D341Med (cell line): ENCODE results near the gene SMAD1.
"Not testable (repeated sequence)": the region's sequence is repeated elsewhere in the genome, so short reads cannot be mapped to it uniquely, and the experiment has no call there.

Experiments used
- DNase-seq: peaks from one replicate; pipeline ENCODE4 v3.0.0; 2012; ENCODE audit warnings: low spot score

SMAD1 gene

GRCh38 chr4:145564540-145564939 is 82.9 kb downstream of the SMAD1 start:
- no peak for DNase-seq

DNA sequence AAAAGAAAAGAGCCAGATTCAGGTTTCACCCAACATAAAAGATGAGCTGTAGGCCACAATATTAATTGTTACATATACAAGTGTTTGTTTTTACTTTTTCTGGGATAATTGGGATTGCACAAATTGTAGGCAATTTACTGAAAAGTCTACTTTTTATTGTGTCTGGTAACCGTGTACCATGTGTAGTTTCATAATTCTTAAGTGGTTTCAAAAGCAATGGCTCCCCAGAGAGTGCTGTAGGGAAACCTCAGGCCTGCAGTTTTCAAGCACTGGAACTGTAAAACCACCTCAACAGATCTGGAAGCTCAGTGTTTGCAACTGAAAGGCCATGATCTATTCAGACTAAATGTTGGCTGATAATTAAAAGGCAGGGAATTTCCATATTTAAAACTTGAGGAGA is 83.7 kb downstream of the SMAD1 start:
- DNase-seq: no peak

GRCh38 chr4:145566086-145566708 is 84.5 kb downstream of the SMAD1 start:
- no peak for DNase-seq

DNA sequence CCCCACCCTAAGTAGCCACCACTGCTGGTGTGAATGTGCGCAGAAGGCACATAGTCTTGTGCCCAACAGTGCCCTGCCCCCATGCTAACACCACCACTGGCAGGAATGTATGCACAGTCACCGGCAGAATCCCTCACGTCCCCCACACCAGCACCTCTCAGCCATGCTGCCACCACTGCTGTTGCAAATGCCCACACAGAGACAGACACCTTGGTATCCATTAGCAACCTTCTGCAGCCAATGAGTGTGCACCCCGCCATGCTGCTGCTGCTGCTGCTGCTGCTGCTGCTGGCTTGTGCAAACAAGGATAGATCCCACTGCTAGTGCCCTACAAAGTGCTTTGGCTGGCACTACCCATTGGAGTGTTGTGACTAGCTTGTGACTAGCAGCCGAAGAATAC is 85.1 kb downstream of the SMAD1 start:
- no peak for DNase-seq

DNA sequence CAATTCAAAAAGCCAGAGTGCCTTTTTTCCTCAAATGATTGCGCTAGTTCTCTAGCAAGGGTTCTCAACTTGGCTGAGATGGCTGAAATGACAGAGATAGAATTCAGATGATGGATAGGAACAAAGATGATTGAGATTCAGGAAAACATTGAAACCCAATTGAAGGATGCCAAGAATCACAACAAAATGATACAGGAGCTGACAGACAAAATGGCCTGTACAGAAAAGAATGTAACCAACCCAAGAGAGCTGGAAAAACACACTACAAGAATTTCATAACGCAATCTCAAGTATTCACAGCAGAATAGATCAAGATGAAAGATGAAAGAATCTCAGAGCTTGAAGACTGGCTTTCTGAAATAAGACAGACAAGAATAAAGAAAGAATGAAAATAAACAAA is 85.9 kb downstream of the SMAD1 start:
- DNase-seq: no peak

DNA sequence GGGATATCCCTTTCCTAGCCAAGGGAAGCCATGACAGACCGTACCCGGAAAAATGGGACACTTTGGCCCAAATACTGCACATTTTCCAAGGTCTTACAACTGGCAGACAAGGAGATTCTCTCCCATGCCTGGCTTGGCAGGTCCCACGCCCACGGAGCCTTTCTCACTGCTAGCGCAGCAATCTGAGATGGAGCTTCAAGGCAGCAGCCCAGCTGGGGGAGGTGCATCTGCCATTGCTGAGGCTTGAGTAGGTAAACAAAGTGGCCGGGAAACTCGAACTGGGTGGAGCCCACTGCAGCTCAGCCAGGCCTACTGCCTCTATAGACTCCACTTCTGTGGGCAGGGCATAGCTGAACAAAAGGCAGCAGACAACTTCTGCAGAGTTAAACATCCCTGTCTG is 92.9 kb downstream of the SMAD1 start:
- DNase-seq: not testable (repeated sequence)

GRCh38 chr4:145580906-145581305 is 99.3 kb downstream of the SMAD1 start:
- DNase-seq: no peak

DNA sequence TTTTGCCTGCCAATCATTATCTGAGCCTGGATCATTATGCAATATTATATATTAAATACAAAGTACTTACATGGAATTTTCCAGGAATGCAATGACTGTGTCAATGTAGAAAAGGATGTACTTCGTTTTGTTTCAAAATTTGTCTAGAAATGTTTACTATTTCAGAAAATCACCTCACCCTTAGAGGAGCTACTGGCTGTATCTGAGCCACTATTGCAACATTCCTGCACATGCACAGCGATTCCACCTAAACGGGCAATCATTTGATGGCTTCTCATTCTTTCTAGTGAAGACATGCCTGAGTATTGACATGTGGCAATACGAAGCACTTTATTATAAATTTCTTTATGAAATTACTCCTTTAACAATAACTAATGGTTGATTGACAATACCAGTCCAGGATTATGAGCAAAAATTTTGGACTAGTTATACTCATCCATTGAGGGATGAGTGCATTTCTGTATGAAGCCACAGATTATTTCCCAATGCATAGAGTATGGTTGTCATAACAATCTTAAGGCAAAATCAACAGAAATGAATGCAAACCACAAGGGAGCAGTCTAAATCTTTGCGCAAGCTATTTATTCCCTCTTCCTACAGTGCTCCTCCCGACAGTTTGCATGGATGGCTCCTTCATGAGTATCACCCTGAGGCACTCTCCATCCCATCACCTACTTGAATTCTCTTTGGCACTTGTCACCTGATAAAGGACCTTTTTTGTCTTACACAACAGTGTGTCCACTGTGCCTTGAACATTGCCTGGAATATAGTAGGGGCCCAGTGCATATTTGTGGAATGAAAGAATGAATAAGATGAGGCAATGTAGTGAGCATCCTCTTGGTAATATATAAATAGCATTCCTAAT is 101.8 kb downstream of the SMAD1 start:
- DNase-seq: no peak

GRCh38 chr4:145587088-145587754 is 105.6 kb downstream of the SMAD1 start:
- no peak for DNase-seq

GRCh38 chr4:145589381-145589780 is 107.7 kb downstream of the SMAD1 start:
- DNase-seq: not testable (repeated sequence)

DNA sequence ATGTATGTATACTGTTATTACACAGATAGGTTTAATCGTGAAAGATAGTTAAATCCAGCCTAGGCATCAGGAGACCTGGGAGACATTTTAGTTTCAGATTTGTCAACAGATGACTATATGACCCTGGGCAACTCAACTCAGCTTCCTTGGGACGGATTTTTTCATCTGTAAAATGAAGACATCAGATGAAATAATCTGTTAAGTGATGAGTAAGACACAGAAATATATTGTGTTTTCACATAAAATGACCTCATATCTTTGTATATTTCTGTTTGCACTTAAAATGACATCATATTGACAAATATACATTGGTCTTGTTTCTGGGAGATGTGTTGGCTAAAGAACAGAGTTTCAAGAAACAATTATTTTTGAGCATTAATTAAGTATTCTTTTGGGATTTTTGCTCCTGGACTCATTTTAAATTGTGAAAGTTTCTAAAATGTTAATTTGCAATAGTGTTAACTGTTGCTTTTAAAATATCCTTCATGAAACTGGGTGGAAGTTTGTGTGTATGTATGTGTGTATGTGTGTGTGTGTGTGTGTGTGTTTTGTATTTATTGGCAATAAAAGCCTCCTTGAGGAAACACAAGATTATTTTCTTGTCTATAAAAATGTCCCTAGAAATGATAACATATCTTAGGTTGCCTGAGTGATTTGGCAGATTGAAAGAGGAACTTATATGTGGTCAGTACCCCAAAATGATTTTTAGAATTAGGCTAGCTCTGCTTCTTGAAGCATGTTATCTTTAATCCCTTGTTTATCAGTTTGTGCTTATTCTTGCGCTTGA is 108.5 kb downstream of the SMAD1 start:
- no peak for DNase-seq

DNA sequence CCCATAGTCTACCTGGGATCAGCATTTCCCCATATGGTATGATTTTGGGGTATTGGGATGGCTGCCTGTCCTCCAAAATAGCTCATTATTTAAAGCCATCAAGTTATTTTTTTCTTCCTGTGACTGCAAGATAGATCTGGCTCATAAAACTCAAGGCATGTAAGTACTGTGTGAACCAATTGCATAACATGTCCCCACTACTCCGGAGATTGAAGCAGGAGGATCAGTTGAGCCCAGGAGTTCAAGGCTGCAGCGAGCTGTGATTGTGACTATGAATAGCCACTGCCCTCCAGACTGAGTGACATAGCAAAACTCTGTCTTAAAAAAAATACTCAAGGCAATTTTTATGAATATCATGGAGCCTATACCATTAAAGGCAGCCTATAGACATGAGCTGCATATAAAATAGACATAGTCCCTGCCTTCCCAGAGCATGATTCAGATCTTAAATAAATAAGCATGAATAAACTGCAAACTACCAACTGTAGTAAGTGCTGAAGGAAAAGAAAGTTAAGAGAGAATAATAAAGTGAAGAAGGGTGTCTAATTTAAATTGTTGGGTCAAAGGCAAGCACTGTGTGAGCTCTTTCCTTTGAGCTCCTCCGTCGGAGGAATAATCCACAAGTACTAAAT is 120.6 kb downstream of the SMAD1 start:
- no peak for DNase-seq

DNA sequence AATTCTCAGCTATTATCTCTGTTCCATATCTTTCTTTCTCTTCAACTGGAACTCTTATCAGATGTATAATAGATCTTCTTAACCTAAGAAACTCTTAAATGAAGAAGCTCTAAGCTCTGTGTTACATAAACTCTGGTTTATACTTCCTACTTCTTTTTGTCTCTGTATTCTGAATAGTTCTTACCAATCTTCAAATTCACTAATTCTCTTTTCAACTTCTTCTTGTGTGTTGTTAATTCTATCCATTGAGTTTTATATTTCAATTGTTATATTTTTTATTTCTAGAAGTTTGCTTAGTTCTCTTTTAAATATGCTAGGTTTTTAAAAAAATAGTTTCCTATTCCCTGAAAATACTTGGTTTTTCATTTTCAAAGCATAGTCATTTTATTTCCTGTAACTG is 124.3 kb downstream of the SMAD1 start:
- no peak for DNase-seq
